Activated CD8-positive, alpha-beta T cell treated with anti-CD3 and anti-CD28 coated beads, Interleukin-2, amount 10 ng/mL, durations not matched to agents 7 days and 5 days (primary cell): Measurements from ENCODE around the gene PHKB. TPM values are rescaled to one million over a fixed set of nuclear protein-coding genes. Genes with fewer than 3 reads are reported as not detected.
"Not testable (repeated sequence)": the region's sequence is repeated elsewhere in the genome, so short reads cannot be mapped to it uniquely, and the experiment has no call there.

Source experiments
- ATAC-seq: fragments of 150-1000 bp; cut with Tn5 transposase; one replicate; pipeline ENCODE4 v1.10.0; 2021; ENCODE audit warnings: moderate library complexity
- CTCF ChIA-PET: fragments of 350-600 bp; sonication (Branson Sonifier 250); formaldehyde crosslinking; loops from one replicate; lab custom pipeline; 2021; ENCODE audit warnings: antibody characterized with exemption; lab: Charles Lee
- POLR2A ChIA-PET: fragments of 350-600 bp; sonication (Branson Sonifier 250); formaldehyde crosslinking; loops from one replicate; lab custom pipeline; 2021; ENCODE audit warnings: antibody characterized with exemption; lab: Charles Lee
- DNase-seq: peaks from one replicate; pipeline ENCODE4 v3.0.0-alpha.2; 2020
- H3K27ac Mint-ChIP-seq: one replicate; pipeline ENCODE4 v1.8.0; 2021; ENCODE audit warnings: mild to moderate bottlenecking, mixed read lengths
- H3K27me3 Mint-ChIP-seq: one replicate; pipeline ENCODE4 v1.8.0; 2021; ENCODE audit warnings: low read depth, mixed read lengths
- H3K36me3 Mint-ChIP-seq: one replicate; pipeline ENCODE4 v1.8.0; 2021; ENCODE audit warnings: low read depth, mixed read lengths
- H3K4me1 Mint-ChIP-seq: one replicate; pipeline ENCODE4 v1.8.0; 2021; ENCODE audit warnings: low read depth, mixed read lengths
- H3K4me3 Mint-ChIP-seq: one replicate; pipeline ENCODE4 v1.8.0; 2021; ENCODE audit warnings: mild to moderate bottlenecking, mixed read lengths
- H3K9me3 Mint-ChIP-seq: one replicate; pipeline ENCODE4 v1.8.0; 2022; ENCODE audit warnings: mixed read lengths; ENCODE audit not compliant: insufficient read depth
- total RNA-seq, 2 experiments: library from RNA; stranded (reverse); gene quantifications; one replicate each; pipeline ENCODE4 v1.2.3, GENCODE V29; 2021

Gene PHKB
- total RNA-seq, 2 experiments from 2014 or later: 34.9 to 36.8 TPM

- H3K27me3 Mint-ChIP-seq, ATAC-seq, DNase-seq, H3K4me3 Mint-ChIP-seq, POLR2A ChIA-PET, CTCF ChIA-PET, H3K4me1 Mint-ChIP-seq, H3K27ac Mint-ChIP-seq: not testable (repeated sequence)
- peaks cover 22% of the 10 kb centered on the region for H3K9me3 Mint-ChIP-seq
- H3K36me3 Mint-ChIP-seq: peaks cover 71% of the 10 kb centered on the region
Observed at GRCh38 chr16:47551767-47552166, 90.6 kb downstream of the PHKB start.

- Mint-ChIP-seq H3K27me3 (no peaks in the 10 kb centered on the region), H3K27ac (no peak overlapping the region), H3K4me3 (no peak overlapping the region), H3K9me3 (peaks cover 17% of the 10 kb centered on the region), H3K36me3 (peaks cover 62% of the 10 kb centered on the region), H3K4me1 (no peaks in the 10 kb centered on the region)
- ChIA-PET POLR2A (no interaction called here), CTCF (no interaction called here)
- DNase-seq (no peak), ATAC-seq (no peak)
Observed at GRCh38 chr16:47553853-47554564, 92.9 kb downstream of the PHKB start.

- CTCF ChIA-PET, H3K27ac Mint-ChIP-seq, H3K4me3 Mint-ChIP-seq, H3K4me1 Mint-ChIP-seq, H3K27me3 Mint-ChIP-seq, DNase-seq, POLR2A ChIA-PET, ATAC-seq: not testable (repeated sequence)
- peaks cover 57% of the 10 kb centered on the region for H3K36me3 Mint-ChIP-seq
- H3K9me3 Mint-ChIP-seq: peaks cover 17% of the 10 kb centered on the region
Observed at GRCh38 chr16:47554587-47554986, 93.5 kb downstream of the PHKB start.

DNA sequence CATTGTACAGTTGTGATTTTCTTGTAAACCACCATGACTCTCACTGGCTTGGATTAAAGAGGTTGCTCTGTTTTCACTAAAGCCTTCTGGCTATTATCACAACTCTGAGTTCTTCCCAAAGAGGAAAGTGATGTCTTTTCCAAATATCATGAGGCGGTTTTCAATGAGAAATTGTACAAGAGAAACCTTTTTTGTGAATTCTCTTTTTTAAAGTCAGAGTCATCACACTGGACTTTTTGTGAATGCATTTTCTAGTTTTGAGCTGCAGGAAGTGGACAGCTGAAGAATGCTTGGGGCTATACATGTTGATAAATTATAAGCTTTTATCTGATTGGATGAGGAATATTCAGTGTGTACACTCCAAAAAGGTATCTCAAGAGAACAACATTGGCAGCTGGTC lies 100.2 kb downstream of the PHKB start:
- peaks cover 20% of the 10 kb centered on the region for H3K36me3 Mint-ChIP-seq
- ATAC-seq: no peak
- H3K9me3 Mint-ChIP-seq: no peaks in the 10 kb centered on the region
- H3K4me3 Mint-ChIP-seq: no peak overlapping the region
- ChIA-PET POLR2A (no interaction called here), CTCF (no interaction called here)
- no peak overlapping the region for H3K27ac Mint-ChIP-seq
- peaks cover 13% of the 10 kb centered on the region for H3K4me1 Mint-ChIP-seq
- no peaks in the 10 kb centered on the region for H3K27me3 Mint-ChIP-seq
- no peak for DNase-seq

- Mint-ChIP-seq H3K27ac (no peak overlapping the region), H3K36me3 (peaks cover 24% of the 10 kb centered on the region)
- no peak for ATAC-seq
Observed at GRCh38 chr16:47562366-47562765, 101.2 kb downstream of the PHKB start.

GRCh38 chr16:47565454-47565853 lies 104.3 kb downstream of the PHKB start:
- ChIA-PET POLR2A (no interaction called here), CTCF (no interaction called here)
- ATAC-seq: no peak
- no peak for DNase-seq
- Mint-ChIP-seq H3K9me3 (no peaks in the 10 kb centered on the region), H3K27me3 (no peaks in the 10 kb centered on the region), H3K27ac (no peak overlapping the region), H3K4me3 (peak overlapping the region; percentile 3), H3K4me1 (peaks cover 29% of the 10 kb centered on the region), H3K36me3 (peaks cover 31% of the 10 kb centered on the region)

More at GRCh38 chr16:47562366-47562765, 101.2 kb downstream of the PHKB start:
- H3K9me3 Mint-ChIP-seq: no peaks in the 10 kb centered on the region
- no peaks in the 10 kb centered on the region for H3K27me3 Mint-ChIP-seq
- ChIA-PET POLR2A (no interaction called here), CTCF (no interaction called here)
- H3K4me1 Mint-ChIP-seq: peaks cover 13% of the 10 kb centered on the region
- H3K4me3 Mint-ChIP-seq: no peak overlapping the region
- DNase-seq: no peak

DNA sequence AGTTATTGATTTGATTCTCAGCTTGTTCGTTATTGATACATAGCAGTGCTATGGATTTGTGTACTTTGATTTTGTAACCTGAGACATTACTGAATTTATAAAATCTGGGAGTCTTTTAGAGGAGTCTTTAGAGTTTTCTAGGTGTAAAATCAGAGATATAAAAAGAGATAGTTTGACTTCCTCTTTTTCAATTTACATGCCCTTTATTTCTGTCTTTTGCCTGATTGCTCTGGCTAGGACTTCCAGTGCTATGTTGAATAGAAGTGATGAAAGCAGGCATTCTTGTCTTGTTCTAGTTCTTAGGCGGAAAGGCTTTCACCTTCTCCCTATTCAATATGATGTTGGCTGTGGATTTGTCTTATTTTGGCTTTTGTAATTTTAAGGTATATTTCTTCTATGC lies 106.2 kb downstream of the PHKB start:
- H3K9me3 Mint-ChIP-seq: no peaks in the 10 kb centered on the region
- ChIA-PET CTCF (interaction anchor here (1.4 kb wide), 1 partner anchor 424 kb away, joined by 4 read pairs; the partner anchor contains the start of gene NETO2), POLR2A (no interaction called here)
- ATAC-seq (no peak), DNase-seq (no peak)
- no peaks in the 10 kb centered on the region for H3K27me3 Mint-ChIP-seq
- H3K4me3 Mint-ChIP-seq: no peak overlapping the region
- no peak overlapping the region for H3K27ac Mint-ChIP-seq
- peaks cover 34% of the 10 kb centered on the region for H3K36me3 Mint-ChIP-seq
- peaks cover 31% of the 10 kb centered on the region for H3K4me1 Mint-ChIP-seq

DNA sequence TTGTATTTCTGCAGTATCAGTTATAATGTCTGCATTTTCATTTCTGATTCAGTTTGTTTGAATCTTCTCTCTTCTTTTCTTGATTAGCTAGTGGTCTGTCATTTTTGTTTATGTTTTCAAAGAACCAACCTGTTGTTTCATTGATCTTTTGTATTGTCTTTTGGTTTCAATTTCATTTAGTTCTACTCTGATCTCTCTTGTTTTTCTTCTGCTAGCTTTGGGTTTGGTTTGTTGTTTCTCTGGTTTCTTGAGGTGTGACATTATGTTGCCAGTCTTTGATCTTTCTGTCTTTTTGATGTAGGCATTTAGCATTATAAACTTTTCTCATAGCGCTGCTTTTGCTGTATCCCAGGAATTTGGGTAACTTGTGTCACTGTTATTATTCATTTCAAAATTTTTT lies 107.2 kb downstream of the PHKB start:
- Mint-ChIP-seq H3K4me1 (peaks cover 37% of the 10 kb centered on the region), H3K27me3 (no peaks in the 10 kb centered on the region), H3K9me3 (no peaks in the 10 kb centered on the region), H3K4me3 (peak overlapping the region; percentile 56), H3K36me3 (peaks cover 37% of the 10 kb centered on the region), H3K27ac (peak overlapping the region; percentile 81)
- ATAC-seq (peak; percentile 63), DNase-seq (no peak)
- ChIA-PET CTCF (interaction anchor here (1.4 kb wide), 1 partner anchor 425 kb away, joined by 4 read pairs; the partner anchor contains the start of gene NETO2), POLR2A (interaction anchor here (1.0 kb wide), 1 partner anchor 108 kb away, joined by 3 read pairs; no protein-coding TSS in a partner anchor)

GRCh38 chr16:47571049-47571448 lies 109.9 kb downstream of the PHKB start:
- Mint-ChIP-seq H3K27ac (no peak overlapping the region), H3K36me3 (peaks cover 36% of the 10 kb centered on the region), H3K4me3 (no peak overlapping the region), H3K4me1 (peaks cover 45% of the 10 kb centered on the region), H3K27me3 (no peaks in the 10 kb centered on the region), H3K9me3 (peaks cover 5% of the 10 kb centered on the region)
- ChIA-PET CTCF (interaction anchor here (1.9 kb wide), 1 partner anchor 110 kb away, joined by 8 read pairs; the partner anchor contains the start of genes ITFG1 and PHKB), POLR2A (no interaction called here)
- DNase-seq (no peak), ATAC-seq (no peak)

- DNase-seq (no peak), ATAC-seq (no peak)
- ChIA-PET CTCF (interaction anchor here (1.3 to 1.9 kb wide), 2 partner anchors 9 to 111 kb away, joined by 3 to 8 read pairs; partner anchors contain the start of genes ITFG1 and PHKB), POLR2A (no interaction called here)
- H3K36me3 Mint-ChIP-seq: peaks cover 32% of the 10 kb centered on the region
- peaks cover 9% of the 10 kb centered on the region for H3K9me3 Mint-ChIP-seq
- no peak overlapping the region for H3K27ac Mint-ChIP-seq
- peaks cover 44% of the 10 kb centered on the region for H3K4me1 Mint-ChIP-seq
- no peak overlapping the region for H3K4me3 Mint-ChIP-seq
- H3K27me3 Mint-ChIP-seq: no peaks in the 10 kb centered on the region
Observed at GRCh38 chr16:47571711-47572110, 110.6 kb downstream of the PHKB start.

DNA sequence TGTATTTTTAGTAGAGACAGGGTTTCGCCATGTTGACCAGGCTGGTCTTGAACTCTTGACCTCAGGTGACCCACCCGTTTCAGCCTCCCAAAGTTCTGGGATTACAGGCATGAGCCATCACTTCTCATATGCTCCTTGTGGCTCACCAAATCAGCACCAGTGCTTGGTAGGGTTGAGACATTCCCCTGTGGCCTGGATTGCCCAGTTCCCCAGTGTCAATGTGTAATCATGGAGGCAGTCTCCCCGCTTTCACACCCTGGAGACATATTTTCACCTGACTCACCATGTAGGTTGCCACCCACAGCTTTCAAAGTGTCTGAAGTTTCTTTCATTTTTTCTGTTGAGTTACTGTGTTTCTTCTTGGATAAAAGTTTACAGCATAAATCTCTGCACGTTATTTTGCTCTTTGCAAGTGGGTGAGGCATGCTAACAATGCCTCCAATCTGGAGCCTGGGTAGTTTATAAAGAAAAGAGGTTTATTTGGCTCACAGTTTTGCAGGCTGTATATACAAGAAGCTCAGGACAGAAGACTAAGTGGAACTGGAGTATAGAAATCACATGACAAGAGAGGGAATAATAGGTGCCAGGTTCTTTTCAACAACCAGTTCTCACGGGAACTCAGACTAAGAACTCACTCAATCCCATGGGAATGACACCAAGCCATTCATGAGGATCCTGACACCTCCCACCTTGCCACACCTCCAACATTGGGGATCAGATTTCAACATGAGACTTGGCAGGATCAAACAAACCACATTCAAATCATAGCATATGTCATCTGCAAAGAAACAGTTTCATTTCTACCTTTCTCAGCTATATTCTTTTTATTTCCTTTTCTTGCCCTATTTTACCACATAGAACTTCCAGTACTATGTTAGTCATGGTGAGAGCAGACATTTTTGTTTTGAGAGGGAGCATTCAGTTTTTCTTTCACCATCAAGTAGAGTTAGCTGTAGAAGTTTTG lies 113.2 kb downstream of the PHKB start:
- H3K9me3 Mint-ChIP-seq: peaks cover 9% of the 10 kb centered on the region
- peaks cover 28% of the 10 kb centered on the region for H3K36me3 Mint-ChIP-seq
- ATAC-seq: peak; percentile 72
- no peak overlapping the region for H3K4me3 Mint-ChIP-seq
- DNase-seq: no peak
- CTCF ChIA-PET: interaction anchor here (2.2 kb wide), 1 partner anchor 113 kb away, joined by 5 read pairs; the partner anchor contains the start of genes ITFG1 and PHKB
- POLR2A ChIA-PET: no interaction called here
- H3K27ac Mint-ChIP-seq: peak overlapping the region; percentile 37
- no peaks in the 10 kb centered on the region for H3K27me3 Mint-ChIP-seq
- H3K4me1 Mint-ChIP-seq: peaks cover 27% of the 10 kb centered on the region
